Measurements from ENCODE around the gene CRX.
"Not testable (repeated sequence)": the region's sequence is repeated elsewhere in the genome, so short reads cannot be mapped to it uniquely, and the experiment has no call there.

Gene CRX

DNA sequence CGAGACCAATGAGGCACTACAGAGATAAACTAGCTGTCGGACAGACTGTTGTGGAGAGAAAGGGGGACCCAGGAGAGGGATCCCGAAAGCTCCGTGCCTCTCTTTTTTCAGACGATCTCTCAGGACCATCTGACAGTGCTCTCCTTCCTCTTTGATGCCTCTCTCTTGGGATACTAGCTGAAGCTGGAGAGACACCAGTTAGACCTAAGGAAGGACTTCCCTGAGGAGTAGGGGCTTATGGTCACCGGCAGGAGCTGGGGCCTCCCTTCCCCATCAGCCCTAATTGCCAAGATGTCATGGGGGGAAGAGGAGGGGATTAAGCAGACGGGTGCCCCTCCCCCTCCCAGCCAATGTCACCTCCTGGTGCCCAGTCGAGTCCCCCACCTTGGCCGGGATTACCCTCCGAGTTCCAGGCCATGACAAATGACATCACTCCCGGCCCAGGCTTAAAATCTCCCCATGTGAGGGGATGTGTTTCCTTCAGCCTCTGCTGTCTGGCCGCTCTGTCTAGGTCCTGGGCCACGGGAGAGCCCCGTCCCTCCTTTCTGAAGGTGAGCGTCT lies at the start of gene CRX:
Gene CRX (plus strand): TSS at position 478 of the 561 bp plus-strand sequence. CDS start 12,507 bp downstream, outside the sequence.
- FAIRE-seq (no peak), DNase-seq (ENCODE audit: insufficient read length, low spot score) (no peak)

DNA sequence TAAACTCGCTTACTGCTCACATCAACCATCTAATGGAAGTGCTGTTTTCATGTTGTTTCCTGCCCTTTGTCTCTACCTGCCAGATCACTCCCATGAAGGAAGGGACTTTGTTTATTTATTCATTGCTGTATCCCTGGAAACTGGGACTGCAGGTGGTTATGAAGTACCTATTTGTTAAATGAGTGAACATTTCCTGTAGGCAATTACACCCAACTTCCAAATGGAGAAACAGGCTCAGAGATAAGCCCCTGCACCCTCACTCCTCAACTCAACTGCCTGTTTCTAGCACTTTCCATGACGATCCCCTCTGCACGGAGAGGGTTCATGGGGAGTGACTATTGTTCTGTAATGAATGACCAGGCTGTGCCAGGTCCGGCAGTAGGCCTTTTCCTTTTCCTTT lies 45.2 kb upstream of the CRX start:
- no peak for DNase-seq (ENCODE audit: insufficient read length, low spot score)

DNA sequence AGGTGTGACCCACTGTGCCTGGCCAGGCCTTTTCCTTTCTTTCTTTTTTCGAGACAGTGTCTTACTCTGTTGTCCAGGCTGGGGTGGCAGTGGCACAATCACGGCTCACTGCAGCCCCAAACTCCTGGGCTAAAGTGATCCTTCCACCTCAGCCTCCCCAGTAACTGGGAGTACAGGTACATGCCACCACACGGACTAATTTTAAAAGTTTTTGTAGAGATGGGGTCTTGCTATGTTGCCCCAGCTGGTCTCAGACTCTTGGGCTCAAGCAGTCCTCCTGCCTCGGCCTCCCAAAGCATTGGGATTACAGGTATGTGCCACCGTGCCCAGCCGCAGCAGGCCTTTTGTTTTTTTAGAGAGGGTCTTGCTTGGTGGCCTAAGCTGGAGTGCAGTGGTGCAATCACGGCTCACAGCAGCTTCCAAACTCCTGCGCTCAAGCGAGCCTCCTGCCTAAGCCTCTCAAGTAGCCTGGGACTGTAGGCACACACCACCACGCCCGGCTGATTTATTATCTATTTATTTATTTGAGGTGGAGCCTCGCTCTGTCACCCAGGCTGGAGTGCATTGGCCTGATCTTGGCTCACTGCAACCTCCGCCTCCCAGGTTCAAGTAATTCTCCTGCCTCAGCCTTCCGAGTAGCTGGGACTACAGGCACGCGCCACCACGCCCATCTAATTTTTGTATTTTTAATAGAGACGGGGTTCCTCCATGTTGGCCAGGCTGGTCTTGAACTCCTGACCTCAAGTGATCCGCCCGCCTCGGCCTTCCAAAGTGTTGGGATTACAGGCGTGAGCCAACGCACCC lies 44.3 kb upstream of the CRX start:
- not testable (repeated sequence) for FAIRE-seq; DNase-seq (ENCODE audit: insufficient read length, low spot score)

More for the DNA sequence above, 45.2 kb upstream of the CRX start:
- FAIRE-seq, result no peak

DNA sequence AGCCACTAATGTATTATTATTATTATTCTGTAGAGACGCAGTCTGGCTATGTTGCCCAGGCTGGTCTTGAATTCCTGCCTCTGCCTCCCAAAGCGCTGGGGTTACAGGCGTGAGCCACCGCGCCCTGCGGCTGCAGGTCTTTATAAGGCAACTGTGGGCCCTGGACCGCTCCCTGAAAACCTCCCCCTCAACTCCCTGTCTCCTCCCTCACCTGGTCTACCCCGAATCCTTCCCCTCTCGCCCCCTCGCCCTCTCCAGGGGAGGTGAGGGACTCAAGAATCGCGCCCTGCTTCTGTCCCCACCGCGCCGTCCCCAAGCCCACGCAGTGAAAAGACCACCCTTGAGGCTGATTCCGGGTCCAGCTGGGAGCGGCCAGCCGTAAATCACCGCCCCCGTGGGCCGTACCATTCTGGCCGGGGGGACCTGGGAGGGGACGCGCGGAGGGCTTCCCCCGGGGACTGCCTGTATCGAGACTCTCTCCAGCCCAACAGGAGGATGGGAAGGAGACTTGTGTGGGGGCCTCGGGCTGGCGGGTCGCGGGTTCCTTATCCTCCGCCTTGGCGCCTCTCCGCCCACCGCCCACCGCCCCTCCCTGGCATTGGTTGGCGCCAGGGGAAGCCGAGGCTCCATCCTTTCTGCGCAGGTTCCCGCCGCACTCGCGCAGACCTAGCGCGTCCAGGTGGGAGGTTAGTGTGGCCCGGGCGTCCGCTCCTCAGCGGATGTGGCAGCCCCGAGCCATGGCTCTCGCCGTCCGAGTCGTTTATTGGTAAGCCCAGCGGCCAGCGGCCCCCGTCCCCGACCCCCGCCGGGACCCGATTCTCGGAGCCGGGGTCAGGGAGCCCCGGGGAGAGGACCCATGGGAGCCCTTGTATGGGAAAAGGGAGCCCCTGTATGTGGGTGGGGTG lies 43.4 kb upstream of the CRX start, which contains the start of gene SELENOW:
Gene SELENOW (plus strand): TSS at position 655 of the 905 bp plus-strand sequence. CDS start 83 bp downstream, at position 738.
- FAIRE-seq, result peak; percentile 91
- peak; percentile 93 for DNase-seq (ENCODE audit: insufficient read length, low spot score)

DNA sequence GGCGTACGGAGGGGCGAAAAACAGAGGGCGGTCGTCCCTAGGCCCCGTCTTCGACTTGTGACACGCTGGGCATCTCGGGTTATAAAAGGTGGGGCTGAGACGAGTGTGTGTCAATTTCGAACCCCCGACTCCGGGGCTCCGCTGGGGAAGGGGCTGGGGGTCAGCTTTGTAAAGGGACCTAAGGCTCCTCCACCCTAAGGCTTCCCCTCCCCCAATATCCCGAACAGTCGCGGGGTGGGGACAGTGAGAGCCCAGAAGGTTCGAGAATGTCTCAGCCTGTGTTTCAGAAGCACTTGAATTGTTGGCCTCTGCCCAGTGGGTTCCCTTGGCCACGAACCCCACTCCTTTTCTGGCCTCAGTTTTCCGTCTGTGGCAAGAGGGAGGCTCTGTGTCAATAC lies 42.8 kb upstream of the CRX start:
- FAIRE-seq (no peak), DNase-seq (ENCODE audit: insufficient read length, low spot score) (no peak)

DNA sequence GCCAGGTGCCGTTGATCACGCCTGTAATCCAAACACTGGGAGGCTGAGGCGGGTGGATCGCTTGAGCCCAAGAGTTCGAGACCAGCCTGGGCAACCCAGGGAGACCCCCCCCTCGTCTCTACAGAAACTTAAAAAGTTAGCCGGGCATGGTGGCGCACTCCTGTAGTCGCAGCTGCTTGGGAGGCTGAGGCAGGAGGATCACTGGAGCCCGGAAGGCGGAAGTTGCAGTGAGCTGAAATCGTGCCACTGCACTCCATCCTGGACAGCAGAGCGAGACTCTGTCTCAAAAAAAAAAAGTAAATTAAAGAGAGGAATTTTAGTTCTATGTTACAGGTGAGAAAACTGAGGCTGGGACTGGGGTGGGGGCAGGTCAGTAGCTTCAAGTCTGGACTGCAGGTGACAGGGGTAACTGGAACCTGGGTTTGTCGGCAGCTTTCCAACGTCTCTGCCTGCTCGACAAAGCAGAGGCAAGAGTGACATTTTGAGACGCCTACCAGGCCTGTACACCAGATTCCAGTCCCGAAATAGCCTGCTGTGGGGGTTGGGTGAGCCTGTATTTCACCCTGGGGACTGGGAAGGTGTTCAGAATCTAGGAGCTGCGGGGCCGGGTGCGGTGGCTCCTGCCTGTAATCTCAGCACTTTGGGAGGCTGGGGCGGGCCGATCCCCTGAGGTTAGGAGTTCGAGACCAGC lies 42.1 kb upstream of the CRX start:
- FAIRE-seq (no peak), DNase-seq (ENCODE audit: insufficient read length, low spot score) (no peak)

DNA sequence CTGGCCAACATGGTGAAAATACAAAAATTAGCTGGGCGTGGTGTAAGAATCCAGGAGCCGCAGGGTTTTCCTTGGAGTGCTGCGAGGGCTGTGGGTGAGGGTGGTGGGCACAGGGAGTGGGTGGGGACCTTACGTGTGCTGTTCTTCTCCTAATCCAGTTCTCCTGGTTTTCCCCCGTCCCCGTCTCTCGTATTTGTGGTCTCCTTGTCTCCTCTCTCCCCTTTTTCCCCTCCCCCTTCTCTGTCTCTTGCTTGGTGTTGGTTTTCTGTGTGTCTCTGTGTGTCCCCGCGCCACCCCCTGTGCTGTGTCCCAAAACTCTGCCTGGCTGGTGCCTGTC lies 41.6 kb upstream of the CRX start:
- DNase-seq (ENCODE audit: insufficient read length, low spot score), result no peak
- FAIRE-seq, result no peak

DNA sequence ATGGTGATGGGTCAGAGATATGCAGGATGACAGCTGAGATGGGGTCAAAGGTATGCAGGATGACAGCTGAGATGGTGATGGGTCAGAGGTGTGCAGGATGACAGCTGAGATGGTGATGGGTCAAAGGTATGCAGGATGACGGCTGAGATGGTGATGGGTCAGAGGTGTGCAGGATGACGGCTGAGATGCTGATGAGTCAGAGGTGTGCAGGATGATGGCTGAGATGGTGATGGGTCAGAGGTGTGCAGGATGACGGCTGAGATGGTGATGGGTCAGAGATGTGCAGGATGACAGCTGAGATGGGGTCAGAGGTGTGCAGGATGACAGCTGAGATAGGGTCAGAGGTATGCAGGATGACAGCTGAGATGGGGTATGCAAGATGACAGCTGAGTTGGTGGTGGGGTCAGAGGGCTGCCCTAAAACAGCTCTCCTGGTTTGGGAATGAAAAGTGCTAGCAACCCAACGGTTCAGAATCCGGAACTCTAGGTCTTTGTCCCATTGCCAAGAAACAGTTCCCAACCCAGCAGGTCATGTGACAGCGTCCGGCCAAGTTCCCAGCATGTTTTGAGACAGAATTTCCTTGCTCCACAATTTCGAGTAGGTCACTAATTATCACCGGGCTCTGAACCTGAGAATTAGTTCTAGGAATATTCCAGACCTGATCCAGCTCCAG lies 40.0 kb upstream of the CRX start:
- FAIRE-seq, result no peak

DNA sequence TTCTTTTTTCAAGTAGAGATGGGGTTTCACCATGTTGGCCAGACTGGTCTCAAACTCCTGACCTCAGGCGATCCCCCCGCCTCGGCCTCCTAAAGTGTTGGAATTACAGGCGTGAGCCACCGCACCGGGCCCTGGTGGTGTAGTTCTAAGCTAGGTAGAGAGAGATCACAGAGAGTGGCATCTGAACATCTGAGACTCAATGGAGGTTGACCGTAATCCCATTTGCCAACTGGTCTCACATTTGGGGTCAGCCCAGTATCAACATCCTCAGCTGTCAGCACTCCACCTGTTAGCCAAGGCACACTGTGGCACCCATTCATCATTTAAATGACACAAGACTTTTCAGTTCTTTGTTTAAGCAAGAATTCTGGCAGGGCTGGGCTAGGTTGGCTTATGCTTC lies 35.2 kb upstream of the CRX start:
- no peak for FAIRE-seq
- DNase-seq (ENCODE audit: insufficient read length, low spot score), result no peak

More for the DNA sequence above, 40.0 kb upstream of the CRX start:
- DNase-seq (ENCODE audit: insufficient read length, low spot score), result no peak

DNA sequence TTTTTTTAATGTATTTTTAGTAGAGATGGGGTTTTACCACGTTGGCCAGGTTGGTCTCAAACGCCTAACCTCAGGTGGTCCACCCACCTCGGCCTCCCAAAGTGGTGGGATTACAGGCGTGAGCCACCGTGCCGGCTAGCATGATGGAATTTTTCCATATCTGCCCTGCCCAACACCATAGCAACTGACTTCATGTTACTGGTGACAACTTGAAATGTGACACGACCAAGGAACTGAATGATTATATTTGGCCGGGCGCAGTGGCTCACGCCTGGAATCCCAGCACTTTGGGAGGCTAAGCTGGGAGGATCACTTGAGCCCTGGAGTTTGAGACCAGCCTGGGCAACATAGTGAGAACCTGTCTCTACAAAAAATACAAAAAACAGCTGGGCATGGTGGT lies 34.4 kb upstream of the CRX start:
- FAIRE-seq, result not testable (repeated sequence)

DNA sequence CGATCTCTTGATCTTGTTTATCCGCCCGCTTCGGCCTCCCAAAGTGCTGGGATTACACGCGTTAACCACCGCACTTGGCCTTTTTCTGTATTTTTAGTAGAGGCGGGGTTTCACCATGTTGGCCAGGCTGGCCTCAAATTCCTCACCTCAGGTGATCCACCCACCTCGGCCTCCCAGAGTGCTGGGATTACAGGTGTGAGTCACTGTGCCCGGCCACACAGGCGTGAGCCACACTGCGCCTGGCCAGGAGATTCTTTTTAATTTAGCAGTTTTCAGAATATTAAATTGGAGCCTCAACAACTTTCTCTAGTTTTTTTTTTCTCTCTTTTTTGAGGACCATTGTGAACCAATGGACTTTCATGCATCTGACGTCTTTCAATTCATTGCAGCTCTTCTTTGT lies 31.9 kb upstream of the CRX start:
- DNase-seq (ENCODE audit: insufficient read length, low spot score); FAIRE-seq: not testable (repeated sequence)

More for the DNA sequence above, 34.4 kb upstream of the CRX start:
- DNase-seq (ENCODE audit: insufficient read length, low spot score), result not testable (repeated sequence)

DNA sequence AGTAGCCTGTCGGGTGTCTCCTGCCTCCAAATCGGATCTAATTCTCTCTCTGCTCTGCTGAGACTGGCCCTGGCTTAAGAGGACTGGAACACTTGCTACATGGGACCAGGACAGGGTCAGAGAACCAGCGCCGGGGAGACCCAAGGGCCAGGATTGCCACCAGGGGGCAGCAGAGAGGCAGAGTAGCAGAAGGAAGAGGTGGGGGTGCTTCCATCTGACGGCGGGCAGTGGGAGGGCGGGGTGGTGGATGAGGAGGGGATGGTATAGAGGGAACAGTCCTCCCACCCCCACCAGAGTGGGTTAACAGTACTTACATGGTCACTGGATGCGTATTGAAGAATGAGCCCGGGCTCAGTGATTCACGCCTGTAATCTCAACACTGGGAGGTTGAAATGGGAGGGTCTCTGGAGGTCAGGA lies 31.3 kb upstream of the CRX start:
- DNase-seq (ENCODE audit: insufficient read length, low spot score), result peak; percentile 62
- FAIRE-seq, result peak; percentile 82

DNA sequence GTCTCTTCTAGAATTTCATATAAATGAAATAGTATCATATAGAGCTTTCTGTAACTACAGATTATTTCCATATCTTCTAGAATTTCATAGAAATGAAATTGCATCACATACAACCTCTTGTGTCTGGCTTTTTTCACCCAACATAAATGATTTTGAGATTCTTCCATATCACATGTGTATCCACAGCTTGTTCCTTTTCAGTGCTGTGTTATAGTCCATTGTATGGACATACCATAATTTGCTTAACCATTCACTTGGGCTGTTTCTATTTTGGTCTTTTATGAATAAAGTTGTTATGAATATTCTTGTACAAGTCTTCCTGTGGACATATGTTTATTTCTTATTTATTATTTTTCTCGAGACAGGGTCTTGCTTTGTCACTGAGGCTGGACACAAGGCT lies 29.1 kb upstream of the CRX start:
- FAIRE-seq (no peak), DNase-seq (ENCODE audit: insufficient read length, low spot score) (no peak)

DNA sequence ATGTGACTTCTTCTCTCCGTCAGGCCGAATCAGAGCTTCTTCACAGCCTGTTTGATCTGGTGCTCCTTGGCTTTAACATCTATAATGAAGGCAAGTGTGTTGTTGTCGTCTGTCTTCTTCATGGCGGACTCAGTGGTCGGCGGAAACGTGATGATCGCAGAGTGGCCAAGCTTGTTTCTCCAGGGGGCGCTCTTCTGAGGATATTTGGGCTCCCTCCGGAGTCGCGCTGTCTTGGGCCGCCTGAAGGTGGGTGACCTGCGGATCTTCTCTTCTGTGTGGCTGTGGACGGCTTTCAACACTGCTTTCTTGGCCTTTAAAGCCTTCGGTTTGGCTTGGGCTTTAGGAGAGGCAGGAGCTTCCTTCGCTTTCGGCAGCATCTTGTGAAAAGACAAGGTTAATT lies 27.2 kb upstream of the CRX start:
- DNase-seq (ENCODE audit: insufficient read length, low spot score) (no peak), FAIRE-seq (no peak)

DNA sequence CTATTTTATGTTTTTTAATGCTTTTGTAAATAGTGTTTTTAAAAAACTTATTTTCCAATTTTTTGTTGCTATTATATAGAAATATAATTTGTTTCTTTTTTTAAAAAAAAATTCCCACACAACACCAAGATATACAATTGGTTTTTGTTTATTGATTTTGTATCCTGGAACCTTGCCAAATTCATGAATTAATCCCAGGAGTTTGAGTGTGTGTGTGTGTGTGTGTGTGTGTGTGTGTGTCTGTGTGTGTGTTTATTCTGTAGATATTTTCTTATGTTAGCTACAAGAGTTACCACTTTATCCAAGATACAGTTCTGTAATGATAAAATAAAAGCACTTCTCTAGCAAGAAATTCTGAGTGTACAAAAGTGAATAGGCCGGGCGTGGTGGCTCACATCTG lies 25.0 kb upstream of the CRX start:
- FAIRE-seq (no peak), DNase-seq (ENCODE audit: insufficient read length, low spot score) (no peak)

DNA sequence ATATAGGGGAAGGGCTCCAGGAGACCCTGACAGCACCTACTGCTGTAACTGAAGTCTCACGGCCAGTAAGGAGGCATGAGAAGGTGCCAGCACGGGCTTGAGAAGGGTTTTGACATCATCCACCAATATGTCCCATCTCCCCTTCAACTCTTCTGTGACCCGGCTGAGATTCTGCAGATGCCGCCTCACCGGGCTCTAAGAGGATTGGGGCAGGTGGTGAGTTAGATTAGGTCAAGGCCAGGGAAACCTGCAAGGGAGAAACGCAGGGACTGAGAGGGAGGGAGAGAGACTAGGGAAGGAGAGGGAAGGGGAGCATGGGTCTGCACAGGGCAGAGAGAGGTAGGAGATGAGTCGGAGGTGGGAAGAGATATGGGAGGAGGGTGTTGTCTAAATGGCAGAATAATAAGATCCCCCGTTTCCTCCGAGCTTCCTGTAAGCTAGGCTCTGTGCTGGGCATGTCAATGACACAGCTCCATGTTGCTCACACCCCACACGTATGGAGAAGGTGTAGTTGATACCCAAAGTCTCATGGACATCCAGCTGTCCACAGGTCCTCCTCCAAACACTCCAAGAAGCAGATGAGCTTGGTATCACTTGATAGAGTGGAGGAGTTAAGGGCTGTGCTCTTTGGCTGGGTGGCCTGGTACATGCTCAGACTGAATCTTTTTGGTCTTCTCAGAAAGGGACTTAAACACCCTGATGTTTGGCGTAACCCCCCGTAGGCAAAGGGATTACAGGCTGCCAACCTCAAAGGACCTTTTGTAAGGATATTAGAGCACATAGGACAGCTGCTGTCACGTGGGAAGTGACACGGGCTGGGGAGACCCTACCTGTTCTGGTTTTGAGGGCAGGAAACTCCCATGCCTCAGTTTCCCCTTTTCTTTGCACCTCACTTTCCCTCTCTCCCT lies 23.5 kb upstream of the CRX start:
- FAIRE-seq, result no peak
- no peak for DNase-seq (ENCODE audit: insufficient read length, low spot score)

DNA sequence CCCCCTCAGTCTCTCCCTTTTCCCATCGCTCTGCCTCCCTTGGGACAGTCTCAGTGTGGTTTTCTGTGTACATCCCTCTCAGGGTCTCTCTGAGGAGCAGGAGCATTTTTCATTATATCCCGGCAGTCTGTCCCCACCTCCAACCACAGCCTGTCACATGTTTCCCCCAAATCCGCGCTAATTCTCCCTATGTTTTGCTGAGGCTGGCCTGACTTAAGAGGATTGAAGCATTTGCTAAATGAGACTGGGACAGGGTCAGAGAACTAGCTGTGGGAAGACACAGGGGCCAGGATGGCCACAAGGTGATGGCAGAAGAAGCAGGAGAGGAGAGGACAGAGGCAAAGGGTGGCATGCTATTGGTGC lies 22.9 kb upstream of the CRX start:
- FAIRE-seq (no peak), DNase-seq (ENCODE audit: insufficient read length, low spot score) (no peak)

DNA sequence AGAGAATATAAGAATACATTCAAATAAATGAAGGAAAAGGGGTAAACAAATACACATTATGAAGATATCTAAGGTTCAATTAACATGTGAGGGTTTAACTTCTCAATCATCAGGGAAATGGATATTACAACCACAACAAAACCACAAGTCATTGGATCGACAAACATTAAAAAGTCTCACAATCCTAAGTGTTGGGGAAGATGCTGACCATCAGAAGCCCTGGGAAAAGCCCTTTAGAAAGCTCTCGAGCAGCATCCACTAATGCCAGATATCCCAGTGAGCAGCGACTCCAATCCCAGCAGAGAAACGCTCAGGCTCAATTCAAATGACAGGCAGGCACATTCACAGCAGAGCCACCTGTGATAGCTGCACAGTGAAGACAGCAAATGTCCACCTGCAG lies 20.5 kb upstream of the CRX start:
- FAIRE-seq, result no peak

DNA sequence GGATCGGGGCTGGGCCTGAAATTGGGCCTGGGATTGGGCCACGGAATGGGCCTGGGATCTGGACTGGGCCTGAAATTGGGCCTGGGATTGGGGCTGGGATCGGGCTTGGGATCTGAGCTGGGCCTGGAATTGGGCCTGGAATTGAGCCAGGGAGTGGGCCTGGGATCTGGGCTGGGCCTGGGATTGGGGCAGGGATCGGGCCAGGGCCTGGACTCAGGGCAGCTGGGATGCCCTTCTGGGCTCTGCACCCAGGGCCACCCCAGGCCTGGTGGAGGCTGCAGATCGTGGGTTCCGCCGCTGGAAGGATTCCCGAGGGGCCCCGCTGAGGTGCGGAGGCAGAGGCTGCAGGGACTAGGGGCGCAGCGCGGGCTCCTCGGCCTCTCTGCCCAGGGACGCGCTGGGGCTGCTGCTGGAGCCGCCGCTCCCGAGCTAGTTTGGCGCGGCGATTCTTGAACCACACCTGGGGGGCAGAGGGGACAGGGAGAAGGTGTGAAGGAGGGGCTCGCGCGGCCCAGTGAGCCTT lies 19.2 kb upstream of the CRX start:
- no peak for FAIRE-seq
- no peak for DNase-seq (ENCODE audit: insufficient read length, low spot score)

More for the DNA sequence above, 20.5 kb upstream of the CRX start:
- no peak for DNase-seq (ENCODE audit: insufficient read length, low spot score)

Measured in GM19239 (cell line).